Measurements from ENCODE around the gene NOX5. TPM values are rescaled to one million over a fixed set of nuclear protein-coding genes. Genes with fewer than 3 reads are reported as not detected.
A peak's percentile ranks its signal among the peaks of the same experiment; 100 is the strongest.

NOX5 gene
- total RNA-seq, 2 donors from 2014 or later = 0.26 TPM; not detected in 1

DNA sequence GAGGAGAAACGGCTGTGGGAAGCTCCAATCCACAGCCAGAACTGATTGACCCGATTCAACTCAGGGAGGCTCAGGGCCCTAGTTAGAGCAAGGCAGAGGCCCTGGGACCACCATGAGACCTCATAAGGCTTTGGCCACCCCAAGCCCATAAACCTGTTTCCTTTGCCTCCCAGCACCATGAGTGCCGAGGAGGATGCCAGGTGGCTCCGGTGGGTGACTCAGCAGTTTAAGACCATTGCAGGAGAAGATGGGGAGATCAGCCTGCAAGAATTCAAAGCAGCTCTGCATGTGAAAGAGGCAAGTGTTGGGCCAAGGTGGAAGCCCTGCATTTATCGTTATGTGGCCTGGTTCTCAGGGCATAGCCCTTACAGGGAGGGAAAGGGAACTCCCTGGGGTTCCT lies 11.9 kb downstream of the NOX5 start:
- 85 to 92% methylated on average over 5 of the region's 5 CpGs for WGBS, 2 donors
- no peak for DNase-seq
- Histone ChIP-seq H3K9me3 (no peaks in the 10 kb centered on the region), H3K4me3 (no peak overlapping the region), H3K36me3 (replicated peaks in 1 of 2; ENCODE audit: insufficient read depth in 1 of 2, low read depth in 2 of 2) (no peaks in the 10 kb centered on the region), H3K27me3 (no peaks in the 10 kb centered on the region), H3K4me1 (no peaks in the 10 kb centered on the region), H3K27ac (no peak overlapping the region)
- intact Hi-C loops (cut with DNase I) = no loop called here
- no peak for ATAC-seq
- TF ChIP-seq, protein P1, sequence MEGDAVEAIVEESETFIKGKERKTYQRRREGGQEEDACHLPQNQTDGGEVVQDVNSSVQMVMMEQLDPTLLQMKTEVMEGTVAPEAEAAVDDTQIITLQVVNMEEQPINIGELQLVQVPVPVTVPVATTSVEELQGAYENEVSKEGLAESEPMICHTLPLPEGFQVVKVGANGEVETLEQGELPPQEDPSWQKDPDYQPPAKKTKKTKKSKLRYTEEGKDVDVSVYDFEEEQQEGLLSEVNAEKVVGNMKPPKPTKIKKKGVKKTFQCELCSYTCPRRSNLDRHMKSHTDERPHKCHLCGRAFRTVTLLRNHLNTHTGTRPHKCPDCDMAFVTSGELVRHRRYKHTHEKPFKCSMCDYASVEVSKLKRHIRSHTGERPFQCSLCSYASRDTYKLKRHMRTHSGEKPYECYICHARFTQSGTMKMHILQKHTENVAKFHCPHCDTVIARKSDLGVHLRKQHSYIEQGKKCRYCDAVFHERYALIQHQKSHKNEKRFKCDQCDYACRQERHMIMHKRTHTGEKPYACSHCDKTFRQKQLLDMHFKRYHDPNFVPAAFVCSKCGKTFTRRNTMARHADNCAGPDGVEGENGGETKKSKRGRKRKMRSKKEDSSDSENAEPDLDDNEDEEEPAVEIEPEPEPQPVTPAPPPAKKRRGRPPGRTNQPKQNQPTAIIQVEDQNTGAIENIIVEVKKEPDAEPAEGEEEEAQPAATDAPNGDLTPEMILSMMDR (IDR thresholded peaks at IDR 0.05) = no peak
- no peak for TF ChIP-seq POLR2A (IDR thresholded peaks at IDR 0.05)

DNA sequence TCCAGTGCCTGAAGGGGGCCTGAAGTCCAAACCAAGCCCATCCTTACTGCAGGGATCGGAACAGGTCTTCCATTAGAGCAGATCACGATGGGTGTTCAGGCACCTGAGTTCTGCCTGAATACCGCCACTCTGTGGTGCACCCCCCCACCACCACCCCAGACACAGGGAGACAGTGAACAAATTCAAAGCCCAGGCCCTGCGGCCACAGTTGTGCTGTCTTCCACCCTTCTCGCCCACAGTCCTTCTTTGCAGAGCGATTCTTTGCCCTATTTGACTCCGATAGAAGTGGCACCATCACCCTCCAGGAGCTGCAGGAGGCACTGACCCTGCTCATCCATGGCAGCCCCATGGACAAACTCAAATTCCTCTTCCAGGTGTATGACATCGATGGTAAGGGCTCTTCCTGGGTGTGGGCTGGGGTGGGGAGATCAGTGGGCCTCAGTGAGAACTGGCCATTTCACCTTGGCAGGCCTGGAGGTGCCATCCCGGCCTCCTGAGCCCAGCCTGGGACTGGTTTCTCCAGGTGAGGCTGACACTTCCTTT lies 13.6 kb downstream of the NOX5 start:
- intact Hi-C loops (cut with DNase I) = no loop called here
- H3K4me1 ChIP-seq = no peaks in the 10 kb centered on the region
- 86 to 89% methylated on average over 9 of the region's 9 CpGs for WGBS, 2 donors
- H3K27me3 ChIP-seq = peaks cover 0 to 4% of the 10 kb centered on the region in 2 donors
- no peak for TF ChIP-seq POLR2A (IDR thresholded peaks at IDR 0.05)
- TF ChIP-seq, protein P1 (IDR thresholded peaks at IDR 0.05) = no peak
- H3K9me3 ChIP-seq = no peaks in the 10 kb centered on the region
- DNase-seq (no peak), ATAC-seq (no peak)
- no peak overlapping the region for H3K4me3 ChIP-seq
- no peak overlapping the region for H3K27ac ChIP-seq
- no peaks in the 10 kb centered on the region for H3K36me3 ChIP-seq (replicated peaks in 1 of 2; ENCODE audit: insufficient read depth in 1 of 2, low read depth in 2 of 2)

DNA sequence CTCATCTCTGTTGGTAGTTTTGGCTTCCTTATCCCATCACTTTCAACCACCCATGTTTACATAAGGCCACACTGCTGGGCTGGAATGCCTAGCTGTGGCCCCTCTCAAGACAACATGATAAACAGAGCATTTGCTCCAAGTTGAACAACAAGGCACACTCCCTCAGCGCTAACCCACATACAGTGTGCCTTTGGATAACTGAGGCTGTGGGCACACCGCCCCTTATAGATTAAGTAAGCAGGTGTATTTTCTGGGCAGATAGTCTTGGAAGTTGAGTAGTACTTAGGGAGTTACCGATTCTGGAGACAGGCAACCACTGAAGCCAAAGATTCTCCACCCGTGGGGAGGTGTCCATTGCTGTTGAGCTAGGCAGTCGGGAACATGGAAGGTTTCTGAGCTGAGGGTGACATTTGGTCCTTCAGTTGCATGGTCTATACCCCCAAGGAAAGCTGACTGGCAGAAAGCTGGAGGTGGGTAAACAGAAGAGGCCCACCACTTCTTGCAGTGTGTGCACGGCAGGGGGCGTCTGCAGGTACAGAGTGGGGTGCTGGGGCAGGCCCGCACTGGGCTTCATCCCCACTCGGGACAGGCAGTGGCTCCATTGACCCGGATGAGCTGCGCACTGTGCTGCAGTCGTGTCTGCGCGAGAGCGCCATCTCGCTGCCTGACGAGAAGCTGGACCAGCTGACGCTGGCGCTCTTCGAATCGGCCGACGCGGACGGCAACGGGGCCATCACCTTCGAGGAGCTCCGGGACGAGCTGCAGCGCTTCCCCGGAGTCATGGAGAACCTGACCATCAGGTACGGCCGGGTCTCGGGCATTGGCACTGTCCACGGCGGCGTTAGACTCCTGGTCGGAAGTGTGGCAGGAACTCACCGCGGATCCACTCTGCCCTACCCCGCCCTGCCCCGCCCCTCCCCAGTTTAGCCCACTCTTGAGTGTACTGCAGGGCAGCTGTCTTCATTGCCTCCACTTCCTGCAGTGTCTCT lies 16.8 kb downstream of the NOX5 start:
- Histone ChIP-seq H3K4me3 (no peak overlapping the region), H3K9me3 (no peaks in the 10 kb centered on the region), H3K4me1 (no peaks in the 10 kb centered on the region), H3K27me3 (peaks cover 0 to 9% of the 10 kb centered on the region in 2 donors), H3K36me3 (replicated peaks in 1 of 2; ENCODE audit: insufficient read depth in 1 of 2, low read depth in 2 of 2) (no peaks in the 10 kb centered on the region), H3K27ac (no peak overlapping the region)
- peak; percentile 17 to 48 (median 32) for DNase-seq
- 15 to 47% methylated on average over 13 to 42 of the region's 42 CpGs for WGBS, 2 donors
- TF ChIP-seq, protein P1 (IDR thresholded peaks at IDR 0.05) = peak in 6 of 7 experiments; percentile 20 to 43 (median 32)
- no peak for TF ChIP-seq POLR2A (IDR thresholded peaks at IDR 0.05)
- ATAC-seq = no peak
- intact Hi-C loops (cut with DNase I) = no loop called here

DNA sequence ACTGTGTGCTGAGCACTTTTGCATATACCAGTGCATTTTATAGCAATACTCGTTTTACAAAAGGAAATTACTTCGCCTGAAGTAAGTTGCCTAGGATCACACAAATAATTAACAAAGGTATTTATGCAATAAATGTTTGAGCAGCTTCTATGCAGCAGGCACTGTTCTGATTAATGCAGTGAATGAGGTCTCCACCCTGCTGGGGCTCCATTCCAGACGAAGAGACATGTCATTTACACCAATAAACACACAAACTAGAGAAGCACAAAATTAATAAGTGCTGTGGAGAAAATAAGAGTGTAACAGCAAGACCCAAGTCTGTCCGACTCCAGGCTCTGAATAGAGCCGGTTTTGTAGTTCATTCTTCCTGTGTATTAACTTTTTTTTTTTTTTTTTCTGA lies 17.5 kb downstream of the NOX5 start:
- WGBS, 2 donors = 30 to 36% methylated on average over 5 of the region's 5 CpGs
- DNase-seq (no peak), ATAC-seq (no peak)
- H3K36me3 ChIP-seq (replicated peaks in 1 of 2; ENCODE audit: insufficient read depth in 1 of 2, low read depth in 2 of 2) = no peaks in the 10 kb centered on the region
- H3K4me1 ChIP-seq = no peaks in the 10 kb centered on the region
- no peaks in the 10 kb centered on the region for H3K9me3 ChIP-seq
- H3K4me3 ChIP-seq = no peak overlapping the region
- TF ChIP-seq, protein P1 (IDR thresholded peaks at IDR 0.05) = no peak
- no peak for TF ChIP-seq POLR2A (IDR thresholded peaks at IDR 0.05)
- intact Hi-C loops (cut with DNase I) = no loop called here
- peaks cover 0 to 9% of the 10 kb centered on the region in 2 donors for H3K27me3 ChIP-seq
- H3K27ac ChIP-seq = no peak overlapping the region

Measured in body of pancreas (tissue), 4 donors.